Liver (tissue), 9 donors: ENCODE results near the gene RAPGEF1. TPM values are rescaled to one million over a fixed set of nuclear protein-coding genes. Genes with fewer than 3 reads are reported as not detected.
A peak's percentile ranks its signal among the peaks of the same experiment; 100 is the strongest.

Experiments
- DNase-seq: peaks from one replicate; pipeline ENCODE4 v3.0.0-alpha.2; 2017; ENCODE audit warnings: low spot score
- H3K27ac ChIP-seq, 2 donors: one replicate each; pipeline ENCODE4 v1.7.0; 2013; ENCODE audit warnings: inconsistent platforms in 2 of 2, low read length in 2 of 2, control low read depth in 1 of 2, low read depth in 1 of 2, mild to moderate bottlenecking in 1 of 2
- H3K27me3 ChIP-seq, 4 donors: one replicate each; pipeline versions ENCODE4 v1.6.1 to v1.7.0; 2013; ENCODE audit warnings: low read length in 3 of 4, inconsistent platforms in 1 of 4, mild to moderate bottlenecking in 1 of 4, moderate library complexity in 1 of 4; ENCODE audit not compliant: control insufficient read depth in 4 of 4, insufficient read depth in 4 of 4
- H3K36me3 ChIP-seq, 4 donors: one replicate each; pipeline versions ENCODE4 v1.6.1 to v1.7.0; 2013; ENCODE audit warnings: low read length in 3 of 4, mild to moderate bottlenecking in 3 of 4, low read depth in 1 of 4, moderate library complexity in 1 of 4; ENCODE audit not compliant: control insufficient read depth in 4 of 4, insufficient read depth in 3 of 4
- H3K4me1 ChIP-seq, 4 donors: one replicate each; pipeline versions ENCODE4 v1.6.1 to v1.7.0; 2013; ENCODE audit warnings: low read length in 3 of 4, mild to moderate bottlenecking in 3 of 4, moderate library complexity in 1 of 4; ENCODE audit not compliant: control insufficient read depth in 4 of 4, insufficient read depth in 4 of 4
- H3K4me3 ChIP-seq, 3 donors: one replicate each; pipeline versions ENCODE4 v1.6.1 to v1.7.0; 2013; ENCODE audit warnings: low read length in 3 of 3, control low read depth in 1 of 3, low read depth in 1 of 3, mild to moderate bottlenecking in 1 of 3
- H3K9ac ChIP-seq, 2 donors: one replicate each; pipeline ENCODE4 v1.7.0; 2013; ENCODE audit warnings: low read length in 2 of 2, mild to moderate bottlenecking in 2 of 2, moderate library complexity in 2 of 2, control low read depth in 1 of 2, low read depth in 1 of 2
- H3K9me3 ChIP-seq, 4 donors: one replicate each; pipeline versions ENCODE4 v1.6.1 to v1.7.0; 2013; ENCODE audit warnings: low read length in 3 of 4; ENCODE audit not compliant: control insufficient read depth in 4 of 4
- CTCF ChIP-seq: fragments of 150-350 bp; IDR thresholded peaks from 2 replicates; pipeline ENCODE4 v1.5.1; 2017; ENCODE audit warnings: improper control_type of control experiment, low read depth, low read length; ENCODE audit not compliant: missing input control
- FOXA1 ChIP-seq: IDR thresholded peaks from 2 replicates; pipeline ENCODE4 v1.6.1; 2016; ENCODE audit warnings: antibody characterized with exemption
- FOXA2 ChIP-seq: IDR thresholded peaks from 2 replicates; pipeline ENCODE4 v1.6.1; 2016; ENCODE audit warnings: antibody characterized with exemption
- HNF4A ChIP-seq, 2 donors: conservative IDR thresholded peaks; 2 replicates each; pipeline ENCODE4 v1.6.1; 2016; ENCODE audit warnings: antibody characterized with exemption in 2 of 2, mild to moderate bottlenecking in 2 of 2
- HNF4G ChIP-seq: IDR thresholded peaks from 2 replicates; pipeline ENCODE4 v1.6.1; 2016; ENCODE audit warnings: antibody characterized with exemption
- NR2F2 ChIP-seq: IDR thresholded peaks from 2 replicates; pipeline ENCODE4 v1.6.1; 2016; ENCODE audit warnings: antibody characterized with exemption
- RAD21 ChIP-seq, 2 donors: IDR thresholded peaks; 2 replicates each; pipeline ENCODE4 v1.6.1; 2016; ENCODE audit warnings: antibody characterized with exemption in 2 of 2, mild to moderate bottlenecking in 2 of 2
- REST ChIP-seq: IDR thresholded peaks from 2 replicates; pipeline ENCODE4 v1.6.1; 2016; ENCODE audit warnings: antibody characterized with exemption, mild to moderate bottlenecking
- RXRA ChIP-seq, 2 donors: IDR thresholded peaks; 2 replicates each; pipeline ENCODE4 v1.6.1; 2017 to 2018; ENCODE audit warnings: antibody characterized with exemption in 2 of 2, mild to moderate bottlenecking in 1 of 2
- YY1 ChIP-seq: IDR thresholded peaks from 2 replicates; pipeline ENCODE4 v1.6.1; 2016; ENCODE audit warnings: antibody characterized with exemption, mild to moderate bottlenecking
- WGBS: extraction: QIAGEN DNeasy Blood & Tissue Kit; methylation state at CpG from one replicate; pipeline ENCODE4 v1.1.7; 2013; 5-methylcytosine and 5-hydroxymethylcytosine counted together
- polyA plus RNA-seq, 2 donors: library from polyadenylated mRNA; stranded (reverse) in 1 of 2; unstranded in 1 of 2; fragments of 200-250 nt in 1 of 2; fragments of >200 nt in 1 of 2; fragmentation: Nextera tagmentation in 1 of 2; extraction: Ambion mirVana in 1 of 2; gene quantifications; one replicate each; pipeline versions ENCODE4 v1.2.1 to v1.2.3, GENCODE V29; 2013 to 2015
- total RNA-seq, 2 donors: library from RNA; depleted of rRNA; stranded (reverse); fragments of >200 nt; gene quantifications; one replicate each; pipeline ENCODE4 v1.2.3, GENCODE V29; 2014
- donor health status: healthy.
- donor health status: healthy.
- donor health status: healthy.
- donor health status: healthy.
- donor health status: healthy.

Gene RAPGEF1
- total and polyA plus RNA-seq, 4 donors = 5.6 to 19.7 (median 16.8) TPM

GRCh38 chr9:131670247-131671132, 69.4 kb downstream of the RAPGEF1 start (continued):
- TF ChIP-seq CTCF (no peak), RXRA (IDR thresholded peaks at IDR 0.05) (peak in 1 of 2 donors; percentile 10), HNF4G (no peak), HNF4A (conservative IDR thresholded peaks at IDR 0.05) (no peak)

GRCh38 chr9:131669269-131670157, 70.4 kb downstream of the RAPGEF1 start:
- H3K36me3 ChIP-seq = no peaks in the 10 kb centered on the region
- H3K9ac ChIP-seq = no peak overlapping the region
- TF ChIP-seq CTCF (no peak), REST (no peak), RXRA (IDR thresholded peaks at IDR 0.05) (no peak), FOXA1 (no peak), HNF4A (conservative IDR thresholded peaks at IDR 0.05) (no peak), NR2F2 (no peak), FOXA2 (no peak), HNF4G (no peak), YY1 (no peak), RAD21 (IDR thresholded peaks at IDR 0.05) (no peak)
- H3K4me3 ChIP-seq = no peak overlapping the region
- H3K9me3 ChIP-seq = no peaks in the 10 kb centered on the region
- WGBS = 86% methylated on average over 12 of the region's 12 CpGs
- H3K27me3 ChIP-seq = no peaks in the 10 kb centered on the region
- H3K27ac ChIP-seq = peak overlapping the region; percentile 24 to 31
- peaks cover 0 to 11% (median 3%) of the 10 kb centered on the region in 4 donors for H3K4me1 ChIP-seq
- no peak for DNase-seq
